Astrocyte of the cerebellum (primary cell): ENCODE data around the gene EIF2A.

Source experiments
- DNase-seq: peaks from one replicate; pipeline ENCODE4 v3.0.0-alpha.2; 2011; ENCODE audit warnings: low read depth
- H3K4me3 ChIP-seq: 2 replicates; pipeline ENCODE4 v1.5.1; 2011; ENCODE audit warnings: mild to moderate bottlenecking, low read depth, low read length, moderate library complexity
- in situ Hi-C: cut with HindIII; loops from 2 replicates; pipeline ENCODE4 v1.10.0; 2017; ENCODE audit warnings: low sequenced_read_pairs
- TF ChIP-seq, protein P1 (sequence below): IDR thresholded peaks from 2 replicates; pipeline ENCODE4 v1.5.1; 2012; ENCODE audit warnings: low read length, low read depth, moderate library complexity, mild to moderate bottlenecking; ENCODE audit errors: missing control alignments

Gene EIF2A

DNA sequence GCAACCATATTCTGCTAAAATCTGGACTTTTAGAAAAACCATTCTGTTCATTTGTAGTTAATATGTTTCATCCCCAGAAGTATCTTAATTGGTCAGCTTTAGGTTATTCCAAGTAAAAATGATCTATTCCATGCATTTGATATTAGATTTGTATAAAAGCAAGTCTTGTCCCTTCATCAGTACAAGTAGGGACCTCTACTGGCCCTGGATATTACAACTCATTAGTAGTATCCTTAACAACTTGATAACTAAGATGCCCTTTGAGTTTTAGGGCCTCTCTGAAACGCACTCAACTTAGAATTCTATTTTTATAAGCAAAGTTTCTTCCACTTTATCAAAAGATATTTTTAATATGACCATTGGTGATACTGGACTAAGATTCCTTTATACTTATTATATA, 31.3 kb downstream of the EIF2A start:
- DNase-seq: no peak
- in situ Hi-C loops: no loop called here
- TF ChIP-seq, protein P1, sequence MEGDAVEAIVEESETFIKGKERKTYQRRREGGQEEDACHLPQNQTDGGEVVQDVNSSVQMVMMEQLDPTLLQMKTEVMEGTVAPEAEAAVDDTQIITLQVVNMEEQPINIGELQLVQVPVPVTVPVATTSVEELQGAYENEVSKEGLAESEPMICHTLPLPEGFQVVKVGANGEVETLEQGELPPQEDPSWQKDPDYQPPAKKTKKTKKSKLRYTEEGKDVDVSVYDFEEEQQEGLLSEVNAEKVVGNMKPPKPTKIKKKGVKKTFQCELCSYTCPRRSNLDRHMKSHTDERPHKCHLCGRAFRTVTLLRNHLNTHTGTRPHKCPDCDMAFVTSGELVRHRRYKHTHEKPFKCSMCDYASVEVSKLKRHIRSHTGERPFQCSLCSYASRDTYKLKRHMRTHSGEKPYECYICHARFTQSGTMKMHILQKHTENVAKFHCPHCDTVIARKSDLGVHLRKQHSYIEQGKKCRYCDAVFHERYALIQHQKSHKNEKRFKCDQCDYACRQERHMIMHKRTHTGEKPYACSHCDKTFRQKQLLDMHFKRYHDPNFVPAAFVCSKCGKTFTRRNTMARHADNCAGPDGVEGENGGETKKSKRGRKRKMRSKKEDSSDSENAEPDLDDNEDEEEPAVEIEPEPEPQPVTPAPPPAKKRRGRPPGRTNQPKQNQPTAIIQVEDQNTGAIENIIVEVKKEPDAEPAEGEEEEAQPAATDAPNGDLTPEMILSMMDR: no peak
- no peak overlapping the region for H3K4me3 ChIP-seq

DNA sequence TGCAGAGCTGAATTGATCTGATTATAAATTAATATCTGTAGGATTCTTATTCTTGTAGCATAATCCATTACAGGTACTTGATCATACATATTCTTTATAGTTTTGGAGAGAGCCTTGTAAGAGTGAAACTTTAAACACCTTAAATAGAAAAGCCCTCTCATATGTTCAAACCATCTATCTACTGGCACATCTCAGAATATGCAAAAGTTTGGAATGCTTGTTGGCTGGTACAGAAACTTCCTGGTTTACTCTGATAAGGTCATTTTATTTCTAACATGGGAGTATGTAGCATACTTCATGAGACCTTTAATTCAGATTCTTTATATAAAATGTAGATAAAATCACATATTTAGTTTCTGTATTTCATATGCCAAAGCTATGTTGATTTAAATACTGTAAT, 34.6 kb downstream of the EIF2A start:
- in situ Hi-C loops: no loop called here
- H3K4me3 ChIP-seq: no peak overlapping the region
- TF ChIP-seq, protein P1: no peak
- no peak for DNase-seq

DNA sequence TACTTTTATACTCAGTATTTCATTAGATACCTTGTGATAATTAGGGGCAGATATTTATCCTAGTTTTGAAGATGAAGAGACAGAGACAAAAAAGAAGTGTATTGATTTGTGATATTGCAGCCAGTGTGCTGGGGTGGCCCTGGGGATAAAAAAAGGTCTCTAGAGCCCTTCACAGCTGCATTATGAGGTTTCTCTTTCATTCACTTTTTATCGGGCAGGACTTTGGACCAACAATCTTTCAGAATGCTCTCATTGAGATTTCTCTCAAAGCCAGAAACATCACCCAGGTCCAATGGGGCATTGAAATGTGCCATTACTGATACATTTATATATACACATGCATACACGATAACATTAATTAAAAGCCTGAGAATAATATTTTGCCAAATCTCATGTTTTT, 36.0 kb downstream of the EIF2A start:
- TF ChIP-seq, protein P1: no peak
- no peak for DNase-seq
- in situ Hi-C loops: no loop called here
- no peak overlapping the region for H3K4me3 ChIP-seq

DNA sequence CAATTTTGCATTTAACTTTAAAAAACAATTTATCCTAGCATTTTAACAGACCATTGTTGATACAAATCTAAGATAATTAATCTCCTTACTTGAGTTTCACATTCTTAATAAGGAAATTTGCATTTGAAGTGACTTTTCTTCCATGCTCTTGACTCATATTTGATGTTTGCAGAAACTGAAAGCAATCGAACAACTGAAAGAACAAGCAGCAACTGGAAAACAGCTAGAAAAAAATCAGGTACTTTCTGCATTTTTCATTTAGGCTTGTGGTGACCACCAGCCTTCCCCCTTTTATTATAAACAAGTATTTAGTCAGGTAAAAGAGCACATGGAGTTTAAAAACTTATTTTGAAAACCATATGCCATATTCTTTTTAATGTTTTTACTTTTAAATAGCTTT, 36.4 kb downstream of the EIF2A start:
- in situ Hi-C loops: no loop called here
- DNase-seq: no peak
- no peak overlapping the region for H3K4me3 ChIP-seq

DNA sequence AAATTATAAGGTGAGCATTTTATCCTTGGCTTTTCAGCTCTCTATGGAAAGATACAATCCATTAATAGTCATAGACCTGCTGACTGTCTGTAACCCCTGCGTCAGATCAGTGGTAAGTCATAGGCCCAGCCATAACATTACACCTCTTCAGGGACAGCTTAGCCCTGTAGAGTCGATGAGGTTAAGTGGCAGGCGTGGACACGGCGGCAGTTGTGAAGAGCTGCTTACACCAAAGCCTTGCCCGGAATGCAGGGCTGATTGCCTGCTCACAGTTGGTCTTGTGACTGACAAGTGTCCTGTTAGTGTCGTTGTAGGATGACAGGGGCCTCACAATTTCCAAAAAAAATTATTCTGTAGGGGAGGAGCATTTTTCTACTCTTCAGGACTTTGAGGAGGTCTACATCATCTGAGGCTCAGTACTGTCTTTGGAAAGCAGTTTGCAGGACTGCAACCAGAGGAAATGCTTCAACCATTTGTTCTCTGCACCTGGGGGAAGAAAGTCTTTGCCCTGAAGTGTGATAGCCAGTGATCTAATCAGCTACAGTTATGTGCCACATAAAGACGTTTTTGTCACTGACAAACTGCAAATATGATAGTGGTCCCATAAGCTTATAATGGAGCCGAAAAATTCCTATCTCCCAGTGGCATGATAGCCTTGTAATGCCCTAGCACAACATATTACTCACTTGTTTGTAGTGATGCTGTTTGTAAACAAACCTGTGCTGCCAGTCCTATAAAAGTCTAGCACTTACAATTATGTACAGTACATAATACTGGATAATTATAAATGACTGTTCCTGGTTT, 41.6 kb downstream of the EIF2A start:
- TF ChIP-seq, protein P1: no peak
- DNase-seq: no peak
- no peak overlapping the region for H3K4me3 ChIP-seq
- in situ Hi-C loops: no loop called here

More for the DNA sequence above, 36.4 kb downstream of the EIF2A start:
- TF ChIP-seq, protein P1: no peak

DNA sequence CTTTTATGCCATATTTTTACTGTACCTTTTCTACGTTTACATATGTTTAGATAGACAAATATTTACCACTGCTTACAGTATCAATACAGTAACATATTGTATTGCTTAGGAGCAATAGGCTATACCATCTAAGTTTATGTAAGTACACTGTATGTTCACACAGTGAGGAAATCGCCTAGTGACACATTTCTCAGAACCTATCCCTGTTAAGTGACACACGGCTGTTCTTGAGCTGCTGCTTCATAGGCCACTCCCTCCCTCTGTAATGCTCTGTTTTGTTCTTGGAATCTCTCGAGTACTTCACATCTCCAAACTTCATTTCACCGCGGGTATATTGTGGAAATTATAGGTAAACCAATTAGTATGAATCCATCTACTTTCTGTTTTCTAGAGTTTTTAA, 43.2 kb downstream of the EIF2A start:
- TF ChIP-seq, protein P1: no peak
- DNase-seq: no peak
- no peak overlapping the region for H3K4me3 ChIP-seq
- in situ Hi-C loops: no loop called here
